Neutrophil (primary cell): ENCODE data around the gene SNHG17.
A peak's percentile ranks its signal among the peaks of the same experiment; 100 is the strongest.
"Not testable (repeated sequence)": the region's sequence is repeated elsewhere in the genome, so short reads cannot be mapped to it uniquely, and the experiment has no call there.

Source experiments
- H3K27ac ChIP-seq: fragments of 200-600 bp; sonication (generic); 2 replicates; pipeline ENCODE4 v1.5.1; 2016; ENCODE audit warnings: mild to moderate bottlenecking, moderate library complexity
- H3K27me3 ChIP-seq: fragments of 200-600 bp; sonication (generic); 2 replicates; pipeline ENCODE4 v1.6.0; 2016; ENCODE audit warnings: mild to moderate bottlenecking
- H3K36me3 ChIP-seq: fragments of 200-600 bp; sonication (generic); 2 replicates; pipeline ENCODE4 v1.5.1; 2017
- H3K4me1 ChIP-seq, 2 experiments: fragments of 200-600 bp in 1 of 2; sonication (generic) in 1 of 2; 1 replicate in 1 of 2; 2 replicates in 1 of 2; pipeline versions ENCODE4 v1.5.1 to v1.6.1; 2013 to 2016; ENCODE audit warnings: low read depth in 1 of 2, low read length in 1 of 2, mild to moderate bottlenecking in 1 of 2, moderate library complexity in 1 of 2; ENCODE audit not compliant: control insufficient read depth in 1 of 2, insufficient read depth in 1 of 2
- H3K4me3 ChIP-seq, 2 experiments: fragments of 200-600 bp in 1 of 2; sonication (generic) in 1 of 2; 1 replicate in 1 of 2; 2 replicates in 1 of 2; pipeline ENCODE4 v1.5.1; 2013 to 2016; ENCODE audit warnings: low read depth in 1 of 2, low read length in 1 of 2, mild to moderate bottlenecking in 1 of 2, moderate library complexity in 1 of 2
- H3K9me3 ChIP-seq: fragments of 200-600 bp; sonication (generic); 2 replicates; pipeline ENCODE4 v1.5.1; 2016
- TF ChIP-seq, protein P1 (sequence below): fragments of 200-600 bp; sonication (generic); IDR thresholded peaks from 2 replicates; pipeline ENCODE4 v1.5.1; 2016; ENCODE audit warnings: antibody characterized with exemption

The SNHG17 gene

DNA sequence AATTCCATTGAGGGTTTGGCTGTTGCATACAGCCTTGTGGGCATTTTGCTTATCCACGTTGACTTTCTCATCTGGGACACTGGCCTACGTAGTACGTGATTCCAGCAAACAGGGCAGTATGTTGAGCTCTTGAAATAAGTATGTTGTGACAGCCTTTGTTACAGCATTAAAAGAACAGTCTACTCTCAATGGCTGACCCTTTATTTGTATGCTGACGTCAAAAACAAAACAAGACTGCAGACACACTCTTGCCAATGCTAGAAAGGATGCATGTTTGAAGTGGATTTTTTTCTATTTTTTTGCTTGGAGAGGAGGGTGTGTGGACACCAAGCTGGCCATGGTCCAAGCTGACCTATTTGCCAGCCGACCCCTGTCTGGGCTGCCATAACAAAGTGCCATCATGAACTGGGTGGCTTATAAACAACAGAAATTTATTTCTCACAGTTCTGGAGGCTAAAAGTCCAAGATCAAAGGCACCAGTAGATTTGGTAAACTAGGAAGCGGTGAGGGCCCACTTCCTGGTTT, 10.8 kb upstream of the SNHG17 start:
- Histone ChIP-seq H3K27ac (no peak overlapping the region), H3K4me3 (peak overlapping the region; percentile 74 to 89), H3K9me3 (no peaks in the 10 kb centered on the region), H3K27me3 (peaks cover 19% of the 10 kb centered on the region), H3K4me1 (peaks cover 6 to 10% of the 10 kb centered on the region in 2 experiments), H3K36me3 (peaks cover 6% of the 10 kb centered on the region)
- TF ChIP-seq, protein P1, sequence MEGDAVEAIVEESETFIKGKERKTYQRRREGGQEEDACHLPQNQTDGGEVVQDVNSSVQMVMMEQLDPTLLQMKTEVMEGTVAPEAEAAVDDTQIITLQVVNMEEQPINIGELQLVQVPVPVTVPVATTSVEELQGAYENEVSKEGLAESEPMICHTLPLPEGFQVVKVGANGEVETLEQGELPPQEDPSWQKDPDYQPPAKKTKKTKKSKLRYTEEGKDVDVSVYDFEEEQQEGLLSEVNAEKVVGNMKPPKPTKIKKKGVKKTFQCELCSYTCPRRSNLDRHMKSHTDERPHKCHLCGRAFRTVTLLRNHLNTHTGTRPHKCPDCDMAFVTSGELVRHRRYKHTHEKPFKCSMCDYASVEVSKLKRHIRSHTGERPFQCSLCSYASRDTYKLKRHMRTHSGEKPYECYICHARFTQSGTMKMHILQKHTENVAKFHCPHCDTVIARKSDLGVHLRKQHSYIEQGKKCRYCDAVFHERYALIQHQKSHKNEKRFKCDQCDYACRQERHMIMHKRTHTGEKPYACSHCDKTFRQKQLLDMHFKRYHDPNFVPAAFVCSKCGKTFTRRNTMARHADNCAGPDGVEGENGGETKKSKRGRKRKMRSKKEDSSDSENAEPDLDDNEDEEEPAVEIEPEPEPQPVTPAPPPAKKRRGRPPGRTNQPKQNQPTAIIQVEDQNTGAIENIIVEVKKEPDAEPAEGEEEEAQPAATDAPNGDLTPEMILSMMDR: no peak

DNA sequence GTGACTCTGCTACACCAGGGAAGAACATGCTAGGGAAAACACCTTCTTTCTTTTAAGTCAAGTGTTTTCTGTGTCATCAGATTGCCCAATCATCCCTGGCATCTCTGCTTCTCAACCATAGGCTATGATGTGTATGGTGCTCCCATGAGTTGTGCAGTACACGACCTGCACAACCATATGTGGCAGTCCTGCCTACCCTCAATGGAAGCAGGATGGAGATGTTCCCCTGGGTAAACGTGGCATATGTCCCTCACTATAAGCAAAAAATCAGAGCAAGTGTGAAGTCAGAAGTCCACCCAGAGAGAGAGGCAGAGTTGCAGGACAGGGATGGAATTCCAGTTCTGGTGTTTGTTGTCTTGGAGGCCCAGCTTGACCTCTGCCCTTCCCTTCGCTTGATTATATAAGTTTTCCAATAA, 10.3 kb upstream of the SNHG17 start:
- Histone ChIP-seq H3K4me3 (no peak overlapping the region), H3K9me3 (no peaks in the 10 kb centered on the region), H3K36me3 (peaks cover 6% of the 10 kb centered on the region), H3K4me1 (peaks cover 6 to 10% of the 10 kb centered on the region in 2 experiments), H3K27ac (no peak overlapping the region), H3K27me3 (peaks cover 19% of the 10 kb centered on the region)
- TF ChIP-seq, protein P1: no peak

DNA sequence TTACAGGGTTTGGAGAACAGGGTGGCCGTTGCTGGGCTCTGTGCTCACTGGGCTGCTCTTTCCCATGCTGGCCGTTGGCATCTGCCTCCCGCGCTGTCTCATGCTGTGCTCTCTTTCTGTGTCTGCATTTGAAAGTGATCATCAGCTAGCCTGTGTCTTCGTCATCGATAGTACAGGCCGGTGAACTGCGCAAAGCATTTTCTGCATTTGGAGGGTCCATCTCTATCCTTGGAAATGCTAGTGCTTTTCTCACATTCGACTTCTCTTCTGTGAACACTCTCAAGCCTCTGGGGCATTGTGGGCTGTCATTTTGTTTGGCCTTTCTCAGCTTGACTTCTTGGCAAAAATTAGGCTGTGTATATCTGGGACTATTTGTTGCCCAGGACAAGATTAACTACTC, 6.8 kb upstream of the SNHG17 start:
- Histone ChIP-seq H3K4me3 (no peak overlapping the region), H3K27me3 (peaks cover 24% of the 10 kb centered on the region)

DNA sequence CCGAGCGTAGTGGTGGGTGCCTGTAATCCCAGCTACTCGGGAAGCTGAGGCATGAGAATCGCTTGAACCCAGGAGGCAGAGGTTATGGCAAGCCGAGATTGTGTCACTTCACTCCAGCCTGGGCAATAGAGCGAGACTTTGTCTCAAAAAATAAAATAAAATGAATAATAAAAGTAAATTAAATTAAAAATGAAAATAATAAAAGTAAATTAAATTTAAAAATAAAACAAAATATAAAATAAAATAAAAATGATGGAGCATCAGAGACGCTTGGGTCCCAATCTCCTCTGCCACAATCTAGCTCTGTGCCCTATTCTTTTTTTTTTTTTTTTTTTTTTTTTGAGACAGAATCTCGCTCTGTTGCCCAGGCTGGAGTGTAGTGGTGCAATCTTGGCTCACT, 6.0 kb upstream of the SNHG17 start:
- H3K27me3 ChIP-seq: peaks cover 24% of the 10 kb centered on the region
- H3K4me3 ChIP-seq, H3K9me3 ChIP-seq, H3K27ac ChIP-seq, H3K36me3 ChIP-seq, H3K4me1 ChIP-seq: not testable (repeated sequence)

More for the DNA sequence above, 6.8 kb upstream of the SNHG17 start:
- H3K9me3 ChIP-seq: no peaks in the 10 kb centered on the region
- TF ChIP-seq, protein P1: no peak
- H3K4me1 ChIP-seq: peaks cover 2 to 6% of the 10 kb centered on the region in 2 experiments
- no peak overlapping the region for H3K27ac ChIP-seq
- H3K36me3 ChIP-seq: no peaks in the 10 kb centered on the region

DNA sequence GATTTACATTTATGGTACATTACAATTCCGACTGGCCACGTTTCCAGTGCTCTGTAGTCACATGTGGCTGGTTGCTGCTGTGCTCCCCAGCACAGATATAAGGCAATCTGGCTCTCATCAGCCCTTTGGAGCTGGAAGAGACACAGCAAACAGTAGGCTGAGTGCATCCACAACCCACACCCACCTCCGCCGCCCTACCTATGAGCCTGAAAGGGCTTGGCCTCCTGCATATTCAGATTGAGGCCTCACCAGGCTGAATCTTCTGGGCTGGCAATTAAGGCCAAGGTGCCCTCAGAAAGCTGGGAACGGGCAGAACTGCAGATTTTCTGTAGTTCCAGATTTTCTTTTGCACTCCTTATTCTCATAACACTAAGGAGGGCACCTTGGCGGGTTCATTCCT, 2.7 kb upstream of the SNHG17 start:
- H3K4me3 ChIP-seq: no peak overlapping the region
- peaks cover 19% of the 10 kb centered on the region for H3K27me3 ChIP-seq
- no peak overlapping the region for H3K27ac ChIP-seq
- TF ChIP-seq, protein P1: no peak
- H3K9me3 ChIP-seq: no peaks in the 10 kb centered on the region
- H3K4me1 ChIP-seq: peaks cover 11 to 14% of the 10 kb centered on the region in 2 experiments
- peaks cover 10% of the 10 kb centered on the region for H3K36me3 ChIP-seq

DNA sequence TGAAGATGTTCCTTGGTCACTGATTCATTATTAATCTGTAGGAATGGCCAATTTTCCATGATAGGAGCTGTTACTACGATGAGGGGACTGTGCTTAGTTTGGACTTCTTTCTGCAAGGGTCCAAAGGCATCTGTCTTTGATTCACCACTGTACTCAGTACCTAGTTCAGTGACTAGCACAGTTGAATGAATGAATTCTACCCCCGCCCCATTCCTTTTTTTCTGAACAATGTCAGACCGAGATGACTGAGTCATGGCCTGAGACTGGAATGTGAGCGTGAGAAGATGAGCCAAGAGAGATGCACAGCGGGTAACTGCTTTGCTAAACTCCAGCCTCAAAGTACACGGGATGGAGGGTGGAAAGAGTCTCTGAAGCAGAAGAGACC, 419 bp upstream of the SNHG17 start:
- peak overlapping the region; percentile 67 for H3K27ac ChIP-seq
- peak overlapping the region; percentile 88 to 91 for H3K4me3 ChIP-seq

More for the DNA sequence above, 419 bp upstream of the SNHG17 start:
- H3K4me1 ChIP-seq: peaks cover 11 to 14% of the 10 kb centered on the region in 2 experiments
- peaks cover 5% of the 10 kb centered on the region for H3K27me3 ChIP-seq
- no peaks in the 10 kb centered on the region for H3K9me3 ChIP-seq
- TF ChIP-seq, protein P1: no peak
- peaks cover 33% of the 10 kb centered on the region for H3K36me3 ChIP-seq
